ENCODE data around the gene TAL1. TPM values are rescaled to one million over a fixed set of nuclear protein-coding genes. Genes with fewer than 3 reads are reported as not detected.

Gene TAL1
- total RNA-seq, 1 experiment from 2014 or later, result not detected

GRCh38 chr1:47190509-47190855 is 41.5 kb downstream of the TAL1 start:
- no peak overlapping the region for H4K5ac ChIP-seq (ENCODE audit: insufficient read length, low read depth, low read length)
- no peak overlapping the region for H3K4ac ChIP-seq (ENCODE audit: low read depth, low read length)
- peaks cover 7% of the 10 kb centered on the region for H3K4me1 ChIP-seq (ENCODE audit: insufficient read depth, low read length)
- no peak overlapping the region for H3K56ac ChIP-seq (ENCODE audit: insufficient read length, low read depth, low read length)
- H3K9ac ChIP-seq (ENCODE audit: extremely low read depth, insufficient read length, low read length), result no peak overlapping the region
- TF ChIP-seq CTCF (conservative IDR thresholded peaks at IDR 0.05), result no peak
- H3K27ac ChIP-seq (ENCODE audit: insufficient read length, low read depth, low read length), result no peak overlapping the region
- H2AFZ ChIP-seq (ENCODE audit: low read length), result no peak overlapping the region
- no peak overlapping the region for H2AK5ac ChIP-seq (ENCODE audit: insufficient read length, low read length)
- no peaks in the 10 kb centered on the region for H4K20me1 ChIP-seq (ENCODE audit: control insufficient read depth, insufficient read depth, insufficient read length)
- H2BK120ac ChIP-seq (ENCODE audit: low read depth, low read length, poor library complexity, severe bottlenecking), result no peak overlapping the region
- no peaks in the 10 kb centered on the region for H3K23me2 ChIP-seq (ENCODE audit: insufficient read length, low read depth, low read length, poor library complexity, severe bottlenecking)
- no peak overlapping the region for H3K18ac ChIP-seq (ENCODE audit: insufficient read length, low read depth, low read length)
- no peak overlapping the region for H2BK20ac ChIP-seq (ENCODE audit: low read depth, low read length, poor library complexity, severe bottlenecking)
- peaks cover 31 to 40% of the 10 kb centered on the region in 2 experiments for H3K4me1 Mint-ChIP-seq
- H4K8ac ChIP-seq (replicated peaks; ENCODE audit: insufficient read length, low read depth, low read length), result no peak overlapping the region
- H3T11ph ChIP-seq (ENCODE audit: low read length), result no peak overlapping the region
- H3K36me3 Mint-ChIP-seq (ENCODE audit: insufficient read depth in 1 of 3, low read depth in 3 of 3), result no peaks in the 10 kb centered on the region
- H2BK12ac ChIP-seq (ENCODE audit: insufficient read length, low read depth, low read length), result no peak overlapping the region
- H3K4me2 ChIP-seq (ENCODE audit: insufficient read depth, insufficient read length, low read length), result no peak overlapping the region
- peaks cover 59% of the 10 kb centered on the region for H3K27me3 Mint-ChIP-seq (ENCODE audit: low read depth)
- no peak overlapping the region for H2BK5ac ChIP-seq (ENCODE audit: insufficient read length, low read length)
- no peak overlapping the region for H3K14ac ChIP-seq (ENCODE audit: insufficient read depth, low read length)
- H3K23ac ChIP-seq (ENCODE audit: insufficient read length, low read depth, low read length), result no peak overlapping the region
- no CpG with 5 or more reads among the region's 5 CpGs for WGBS (ENCODE audit: extremely low coverage, insufficient read length, low lambda C conversion rate)
- no peaks in the 10 kb centered on the region for H3K79me2 ChIP-seq (ENCODE audit: insufficient read depth, low read length)
- H4K91ac ChIP-seq (ENCODE audit: insufficient read length, low read depth, low read length), result no peak overlapping the region
- H3K4me3 Mint-ChIP-seq, result no peak overlapping the region
- no peaks in the 10 kb centered on the region for H3K9me3 ChIP-seq (ENCODE audit: control insufficient read depth, low read depth, low read length)
- H3K27ac Mint-ChIP-seq, result peak overlapping the region in 1 of 3 experiments; percentile 48; a peak in 1 of 7 replicates
- no peak overlapping the region for H2BK15ac ChIP-seq (ENCODE audit: low read depth, low read length)
- no peak for DNase-seq
- H3K9me3 Mint-ChIP-seq, result no peaks in the 10 kb centered on the region
- peaks cover 7% of the 10 kb centered on the region; the same call in 1 of the 2 replicates for H3K27me3 ChIP-seq (ENCODE audit: insufficient read depth, low read length)
- no peaks in the 10 kb centered on the region for H3K79me1 ChIP-seq (ENCODE audit: insufficient read depth, low read depth, low read length, poor library complexity, severe bottlenecking)
